Stimulated activated CD4-positive, alpha-beta T cell treated with anti-CD3 and anti-CD28 coated beads, Interleukin-15, amount 100 ng/mL, for 1 hour (primary cell): Measurements from ENCODE around the gene WRNIP1.

Experiments used
- DNase-seq, 2 donors: peaks; one replicate each; pipeline ENCODE4 v3.0.0-alpha.2; 2020; ENCODE audit warnings: low read depth in 1 of 2, low spot score in 1 of 2

The WRNIP1 gene

GRCh38 chr6:2803731-2804429 lies 38.7 kb downstream of the WRNIP1 start:
- no peak for DNase-seq

GRCh38 chr6:2804516-2804915 lies 39.3 kb downstream of the WRNIP1 start:
- DNase-seq: no peak

GRCh38 chr6:2805031-2805430 lies 39.8 kb downstream of the WRNIP1 start:
- DNase-seq: no peak

- no peak for DNase-seq
Measured at GRCh38 chr6:2806644-2807043, 41.5 kb downstream of the WRNIP1 start.

- DNase-seq: no peak
Measured at GRCh38 chr6:2807342-2808090, 42.3 kb downstream of the WRNIP1 start.

GRCh38 chr6:2809015-2809414 lies 43.8 kb downstream of the WRNIP1 start:
- no peak for DNase-seq

- DNase-seq: no peak
Measured at GRCh38 chr6:2810092-2810671, 45.0 kb downstream of the WRNIP1 start.

- DNase-seq: no peak
Measured at GRCh38 chr6:2812695-2813094, 47.5 kb downstream of the WRNIP1 start.

- no peak for DNase-seq
Measured at GRCh38 chr6:2816158-2816557, 51.0 kb downstream of the WRNIP1 start.

- no peak for DNase-seq
Measured at GRCh38 chr6:2817903-2818443, 52.8 kb downstream of the WRNIP1 start.

- no peak for DNase-seq
Measured at GRCh38 chr6:2818593-2818992, 53.4 kb downstream of the WRNIP1 start.

GRCh38 chr6:2819115-2819514 lies 53.9 kb downstream of the WRNIP1 start:
- DNase-seq: no peak

GRCh38 chr6:2819978-2820377 lies 54.8 kb downstream of the WRNIP1 start:
- DNase-seq: no peak

- DNase-seq: no peak
Measured at GRCh38 chr6:2820415-2820814, 55.2 kb downstream of the WRNIP1 start.

GRCh38 chr6:2821554-2821953 lies 56.4 kb downstream of the WRNIP1 start:
- no peak for DNase-seq

- DNase-seq: no peak
Measured at GRCh38 chr6:2823104-2823850, 58.1 kb downstream of the WRNIP1 start.

GRCh38 chr6:2826131-2826530 lies 60.9 kb downstream of the WRNIP1 start:
- DNase-seq: no peak

- DNase-seq: no peak
Measured at GRCh38 chr6:2827142-2827541, 61.9 kb downstream of the WRNIP1 start.

GRCh38 chr6:2828629-2829028 lies 63.4 kb downstream of the WRNIP1 start:
- no peak for DNase-seq

- no peak for DNase-seq
Measured at GRCh38 chr6:2829253-2829652, 64.1 kb downstream of the WRNIP1 start.

GRCh38 chr6:2830183-2830582 lies 65.0 kb downstream of the WRNIP1 start:
- DNase-seq: no peak
